Hematopoietic multipotent progenitor cell treated with erythropoietin and hydrocortisone succinate and interleukin-3 and kit ligand, for 15 days (in vitro differentiated cells): Measurements from ENCODE around the gene SQOR.
"Not testable (repeated sequence)": the region's sequence is repeated elsewhere in the genome, so short reads cannot be mapped to it uniquely, and the experiment has no call there.

ENCODE experiments used
- DNase-seq: peaks from one replicate; pipeline ENCODE4 v3.0.0-alpha.2; 2015; ENCODE audit warnings: low spot score

Gene SQOR

DNA sequence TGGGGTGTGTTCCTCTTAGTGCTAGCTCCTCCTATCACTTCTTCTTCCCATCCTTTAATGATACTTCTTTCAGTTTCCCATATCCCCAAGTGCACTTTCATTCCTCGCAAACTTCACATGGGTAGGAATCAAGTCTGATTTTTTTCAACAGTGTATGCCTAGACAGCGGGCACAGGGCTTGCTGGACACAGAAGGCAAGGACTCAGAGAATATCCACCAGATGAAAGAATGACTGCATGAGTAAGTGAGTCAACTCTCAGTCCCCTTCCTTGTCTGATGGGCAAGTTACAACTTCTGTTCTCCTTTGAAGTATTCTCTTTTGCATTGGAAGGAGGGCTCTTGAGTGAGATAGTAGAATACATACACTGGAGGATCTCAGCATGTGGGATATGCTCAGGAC is 3.1 kb upstream of the SQOR start:
- DNase-seq: no peak

DNA sequence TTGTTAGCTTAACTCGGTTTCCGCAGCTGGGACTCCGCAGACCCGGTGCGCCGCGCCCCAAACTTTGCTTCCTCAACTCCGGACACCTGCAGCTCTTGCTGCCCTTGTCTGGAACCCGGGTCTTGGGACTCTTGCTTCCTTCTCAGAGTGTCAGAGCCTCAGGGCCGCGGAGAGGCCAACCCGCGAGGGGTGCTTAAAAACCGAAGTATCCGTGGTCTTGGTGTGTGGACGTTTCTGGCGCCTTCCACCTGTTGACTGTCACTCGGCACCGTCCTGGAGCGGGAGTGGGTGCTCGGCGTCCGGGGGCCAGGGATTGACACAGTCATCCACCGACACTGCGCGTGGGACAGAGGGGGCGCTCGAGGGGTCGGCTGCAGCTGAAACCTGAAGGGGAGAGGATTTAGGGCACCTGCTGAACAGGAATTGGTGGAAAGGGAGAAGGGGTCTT is 386 bp downstream of the SQOR start:
- DNase-seq: peak; percentile 23

DNA sequence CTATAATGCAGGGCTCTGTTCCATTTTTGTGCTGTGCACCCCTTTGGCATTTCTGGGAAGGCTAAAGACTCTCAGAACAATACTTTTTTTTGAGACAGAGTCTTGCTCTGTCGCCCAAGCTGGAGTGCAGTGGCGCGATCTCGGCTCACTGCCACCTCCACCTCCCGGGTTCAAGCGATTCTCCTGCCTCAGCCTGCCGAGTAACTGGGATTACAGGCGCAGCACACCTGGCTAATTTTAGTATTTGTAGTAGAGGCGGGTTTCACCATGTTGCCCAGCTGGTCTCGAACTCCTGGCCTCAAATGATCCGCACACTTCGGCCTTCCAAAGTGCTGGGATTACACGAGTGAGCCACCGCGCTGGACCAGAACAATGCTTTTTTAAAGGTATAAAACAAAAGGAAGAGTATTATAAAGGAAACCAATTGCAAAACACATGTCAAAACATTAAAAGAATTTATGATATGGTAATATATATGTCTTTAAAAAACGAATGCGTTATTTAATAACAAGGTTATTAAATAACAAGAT is 999 bp downstream of the SQOR start:
- no peak for DNase-seq

DNA sequence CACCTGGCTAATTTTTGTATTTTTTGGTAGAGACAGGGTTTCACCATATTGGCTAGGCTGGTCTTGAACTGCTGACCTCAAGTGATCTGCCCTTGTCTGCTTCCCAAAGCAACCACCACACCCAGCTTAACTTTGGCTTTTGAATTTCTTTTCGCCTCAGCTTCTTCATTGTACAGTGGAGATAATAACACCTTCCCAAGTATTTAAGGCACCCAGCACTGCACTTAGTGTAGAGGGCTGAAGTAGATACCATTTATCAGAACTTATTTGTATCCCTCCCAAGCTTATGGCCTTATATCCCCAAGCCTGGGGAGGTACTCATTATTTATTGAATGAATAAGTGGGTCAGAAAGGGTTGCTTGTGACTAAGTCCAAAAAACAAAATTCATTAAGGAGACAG is 2.3 kb downstream of the SQOR start:
- peak; percentile 16 for DNase-seq

DNA sequence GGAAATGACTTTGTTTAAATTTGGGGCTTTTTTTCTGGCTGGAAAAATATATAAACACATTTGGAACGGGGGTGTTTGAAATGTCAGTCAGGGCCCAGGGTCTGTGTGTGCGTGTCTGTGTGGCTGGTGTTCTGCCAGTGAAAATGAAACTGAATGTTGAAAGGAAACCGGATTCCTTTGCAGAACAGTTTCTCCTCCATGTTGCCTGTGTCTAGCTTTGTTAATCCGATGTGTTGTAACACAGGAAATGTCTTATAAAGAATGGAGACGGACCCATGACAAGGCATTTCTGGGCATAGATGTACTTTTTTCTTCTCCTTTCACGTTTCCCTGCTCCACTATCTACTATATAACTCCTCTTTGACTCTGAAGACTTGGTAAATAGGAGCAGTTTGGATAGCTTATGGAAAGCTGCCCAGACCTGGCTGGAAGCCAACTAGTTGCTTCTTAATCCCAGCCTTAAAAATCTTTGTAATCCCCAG is 2.8 kb downstream of the SQOR start:
- DNase-seq: peak; percentile 40

DNA sequence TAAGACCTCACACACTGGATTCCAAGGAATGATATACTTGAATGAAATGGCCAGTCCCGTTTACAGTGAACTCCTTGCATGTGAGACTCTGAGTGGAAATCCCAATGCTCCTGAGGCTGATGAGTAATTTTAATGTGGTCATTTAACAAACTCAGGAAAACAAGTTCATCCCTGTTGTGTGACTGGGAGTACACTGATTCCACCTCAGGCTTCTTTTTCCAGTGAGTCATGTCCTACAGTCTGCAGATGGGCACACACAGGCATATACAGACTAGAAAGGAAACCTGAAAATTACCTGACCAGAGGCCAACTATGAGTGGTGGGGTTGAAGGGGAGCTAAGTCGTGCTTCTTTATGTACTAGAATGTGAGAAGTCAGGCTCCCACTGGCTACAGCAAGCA is 5.8 kb downstream of the SQOR start:
- no peak for DNase-seq

DNA sequence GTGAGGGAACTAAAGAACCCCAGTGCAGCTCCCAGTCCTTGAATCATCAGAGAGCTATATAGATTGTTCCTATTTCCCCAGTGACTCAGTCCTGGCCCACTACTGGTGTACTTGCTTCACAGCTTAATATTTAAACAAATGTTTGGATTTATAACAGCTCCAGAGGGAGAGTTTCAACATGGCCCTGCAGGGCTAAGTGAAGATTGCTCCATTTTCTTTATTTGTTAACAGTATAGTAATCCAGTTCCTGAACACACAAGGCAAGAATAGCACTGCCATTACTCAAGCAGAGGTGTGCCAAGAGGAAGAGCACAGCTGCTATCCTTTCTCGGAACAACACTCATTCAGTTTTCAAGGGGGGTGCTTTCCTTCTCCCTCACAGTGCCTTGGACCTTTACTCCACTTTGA is 6.5 kb downstream of the SQOR start:
- DNase-seq: no peak

DNA sequence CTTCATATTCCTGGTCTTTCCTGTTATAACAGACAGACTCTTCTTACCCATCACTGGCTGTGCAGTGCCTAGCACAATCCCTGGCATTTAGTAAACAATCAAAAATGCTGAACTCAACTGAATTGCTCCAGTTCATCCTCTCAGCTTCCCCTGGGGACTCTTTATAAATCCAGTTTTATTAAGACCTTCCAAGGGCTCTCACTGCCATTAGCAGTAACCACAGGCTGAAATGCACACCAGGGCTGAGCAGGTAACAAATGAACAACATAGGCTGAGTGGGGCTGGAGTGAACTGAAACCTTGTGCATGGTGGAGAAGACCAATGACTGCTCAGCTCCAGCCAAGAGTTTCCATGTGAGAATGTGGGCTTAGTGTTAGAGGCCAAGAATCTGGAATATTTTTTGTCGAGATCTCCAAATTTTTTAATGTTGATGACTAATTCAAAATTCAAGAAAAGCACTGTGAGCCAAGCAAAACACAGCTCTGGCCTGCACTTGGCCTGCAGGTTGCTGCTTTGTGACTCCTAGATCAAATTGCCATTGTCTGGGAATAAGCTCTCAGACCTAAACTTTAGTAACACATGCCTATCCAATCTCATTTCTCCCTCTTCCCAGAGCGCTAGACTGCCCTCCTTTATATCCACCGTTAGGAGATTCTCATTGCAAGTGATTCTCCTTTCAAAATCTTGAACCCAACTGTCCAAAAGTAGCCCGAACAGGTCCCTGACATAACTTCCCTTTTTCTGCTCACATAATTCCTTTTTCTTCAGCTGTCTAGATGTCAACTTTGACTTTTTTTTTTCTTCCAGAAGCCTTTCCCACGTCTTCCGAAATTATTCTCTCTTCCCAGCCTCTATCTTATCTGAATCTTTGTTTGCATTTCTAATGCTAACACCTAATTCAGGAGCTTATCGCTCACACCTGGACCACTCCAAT is 7.4 kb downstream of the SQOR start:
- no peak for DNase-seq

DNA sequence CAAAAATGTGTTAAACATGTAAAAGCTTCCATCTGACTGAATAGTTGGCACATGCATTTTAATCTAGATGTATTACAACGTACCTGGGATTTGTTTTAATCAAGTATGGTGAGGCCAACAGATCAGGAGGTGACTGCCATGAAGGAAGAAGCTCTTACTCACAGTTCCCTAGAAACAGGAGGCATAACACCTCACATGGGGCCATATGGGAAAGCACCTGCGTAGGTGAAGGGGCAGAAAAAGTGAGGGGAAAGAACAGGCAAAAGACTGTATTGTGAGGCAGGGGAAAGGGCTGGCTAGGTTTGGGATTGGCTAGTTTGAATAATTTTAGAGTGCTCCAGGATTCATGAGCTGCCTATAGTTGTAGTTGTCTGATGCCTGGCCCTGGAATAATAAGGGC is 9.6 kb downstream of the SQOR start:
- no peak for DNase-seq

DNA sequence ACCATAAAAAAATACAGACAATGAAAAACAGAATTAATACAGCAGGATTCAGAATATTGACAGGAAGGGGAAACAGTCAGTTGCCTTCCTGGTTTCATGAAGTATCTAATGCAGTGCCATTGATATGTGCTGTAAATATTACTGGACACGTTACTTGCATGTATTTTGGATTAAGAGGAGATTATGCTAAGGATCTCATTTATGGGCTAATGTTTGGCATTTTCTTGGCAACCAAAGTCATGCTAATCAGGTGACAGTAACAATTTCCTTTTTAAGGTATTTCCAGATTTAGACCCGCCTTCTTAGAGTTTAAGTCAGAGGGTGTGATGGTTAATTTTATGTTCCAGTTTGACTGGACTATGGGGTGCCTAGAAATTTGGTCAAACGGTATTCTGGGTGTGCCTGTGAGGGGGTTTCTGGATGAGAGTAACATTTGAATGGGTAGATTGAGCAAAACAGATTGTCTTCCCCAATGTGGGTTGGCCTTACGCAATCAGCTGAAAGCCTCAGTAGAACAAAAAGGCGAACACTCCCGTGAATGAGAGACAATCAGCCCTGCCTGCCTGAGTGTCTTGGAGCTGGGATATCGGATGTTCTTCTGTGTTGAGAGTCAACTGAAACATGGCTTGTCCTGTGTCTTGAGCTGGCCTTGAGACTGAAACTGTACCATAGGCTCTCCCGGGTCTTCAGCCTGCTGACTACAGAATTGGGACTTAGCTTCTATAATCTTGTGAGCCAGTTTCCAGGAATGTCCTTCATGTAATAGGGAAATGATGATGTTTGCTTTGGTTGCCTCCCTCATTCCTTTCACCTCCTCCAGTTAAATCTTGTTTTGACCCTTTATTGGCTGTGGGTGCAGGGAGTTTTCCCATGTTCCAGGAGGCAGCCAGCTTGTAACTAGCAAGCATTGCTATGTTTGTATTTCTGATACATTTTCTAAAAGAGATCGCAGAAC is 10.5 kb downstream of the SQOR start:
- DNase-seq: no peak

DNA sequence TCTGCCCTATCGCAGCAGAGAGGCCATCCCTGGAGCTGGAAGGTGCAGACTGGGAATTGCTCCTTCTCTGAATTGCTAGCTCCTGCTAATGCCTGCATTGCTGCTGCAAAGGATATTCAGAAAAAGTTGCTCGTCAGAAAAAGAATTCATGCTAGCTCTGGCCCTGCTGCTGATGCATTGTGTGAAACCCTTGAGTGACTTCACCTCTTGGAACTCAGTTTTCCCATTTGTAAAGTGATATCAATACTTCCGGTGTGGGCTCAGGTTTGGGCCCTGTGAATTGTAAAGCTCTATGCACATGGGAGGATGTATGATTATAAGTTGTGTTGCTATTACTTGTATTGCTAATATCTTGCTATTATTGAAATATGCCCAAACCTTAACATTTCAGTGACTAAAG is 11.4 kb downstream of the SQOR start:
- DNase-seq: no peak

DNA sequence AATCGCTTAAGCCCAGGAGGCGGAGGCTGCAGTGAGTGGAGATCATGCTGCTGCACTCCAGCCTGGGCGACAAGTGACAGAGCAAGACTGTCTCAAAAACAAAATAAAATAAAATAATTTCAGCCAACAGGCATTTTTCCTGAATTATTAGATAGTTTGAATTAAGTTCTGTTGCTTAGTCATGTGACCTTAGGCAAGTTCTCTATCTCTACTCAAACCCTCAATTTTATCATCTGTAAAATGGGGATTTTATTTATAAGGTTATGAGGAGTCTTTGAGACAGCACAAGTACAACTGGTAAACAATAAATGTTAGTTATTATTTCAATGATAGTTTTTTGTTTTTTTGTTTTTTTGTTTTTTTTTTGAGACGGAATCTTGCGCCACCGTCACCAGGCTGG is 13.0 kb downstream of the SQOR start:
- no peak for DNase-seq

DNA sequence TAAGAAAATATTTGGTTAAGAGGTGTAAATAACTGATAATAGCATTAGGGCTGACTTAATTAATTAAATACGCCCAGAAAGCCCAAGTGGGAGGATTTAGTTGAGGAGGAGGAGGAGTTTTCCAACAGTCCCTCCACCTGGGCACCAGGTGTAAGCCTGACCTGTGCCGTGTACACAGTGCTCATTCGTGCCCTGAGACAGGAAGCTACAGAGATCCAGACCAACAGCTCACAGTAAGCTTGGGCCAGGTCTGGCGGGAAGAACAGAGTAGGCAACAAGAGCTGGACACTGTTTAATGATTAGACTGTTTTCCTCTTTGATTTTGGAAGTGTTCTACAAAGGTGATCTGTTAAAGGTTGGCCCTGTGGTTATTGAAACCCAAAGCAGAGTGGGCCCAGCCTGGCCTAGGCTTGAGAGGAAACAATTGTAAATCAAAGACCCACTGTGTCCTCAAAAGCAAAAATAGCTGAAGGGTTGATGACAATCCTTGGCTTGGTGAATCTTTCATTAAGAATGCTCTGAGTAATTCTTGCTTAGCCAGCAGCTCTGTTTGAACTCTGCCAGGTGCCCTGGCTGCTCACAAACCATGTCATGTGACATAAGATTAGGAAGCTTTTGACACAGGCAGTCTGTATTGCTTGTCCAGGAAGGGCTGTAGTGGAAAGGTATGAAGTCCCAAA is 13.8 kb downstream of the SQOR start:
- DNase-seq: no peak

DNA sequence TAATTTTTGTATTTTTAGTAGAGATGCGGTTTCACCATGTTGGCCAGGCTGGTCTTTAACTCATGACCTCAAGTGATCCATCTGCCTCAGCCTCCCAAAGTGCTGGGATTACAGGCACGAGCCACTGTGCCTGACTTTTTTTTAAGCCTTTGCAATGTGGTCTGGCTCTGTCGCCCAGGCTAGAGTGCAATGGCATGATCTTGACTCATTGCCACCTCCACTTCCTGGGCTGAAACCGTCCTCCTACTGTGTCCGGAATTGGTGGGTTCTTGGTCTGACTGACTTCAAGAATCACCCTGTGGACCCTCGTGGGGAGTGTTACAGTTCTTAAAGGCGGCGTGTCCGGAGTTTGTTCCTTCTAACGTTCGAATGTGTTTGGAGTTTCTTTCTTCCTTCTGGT is 15.2 kb downstream of the SQOR start:
- DNase-seq: not testable (repeated sequence)

DNA sequence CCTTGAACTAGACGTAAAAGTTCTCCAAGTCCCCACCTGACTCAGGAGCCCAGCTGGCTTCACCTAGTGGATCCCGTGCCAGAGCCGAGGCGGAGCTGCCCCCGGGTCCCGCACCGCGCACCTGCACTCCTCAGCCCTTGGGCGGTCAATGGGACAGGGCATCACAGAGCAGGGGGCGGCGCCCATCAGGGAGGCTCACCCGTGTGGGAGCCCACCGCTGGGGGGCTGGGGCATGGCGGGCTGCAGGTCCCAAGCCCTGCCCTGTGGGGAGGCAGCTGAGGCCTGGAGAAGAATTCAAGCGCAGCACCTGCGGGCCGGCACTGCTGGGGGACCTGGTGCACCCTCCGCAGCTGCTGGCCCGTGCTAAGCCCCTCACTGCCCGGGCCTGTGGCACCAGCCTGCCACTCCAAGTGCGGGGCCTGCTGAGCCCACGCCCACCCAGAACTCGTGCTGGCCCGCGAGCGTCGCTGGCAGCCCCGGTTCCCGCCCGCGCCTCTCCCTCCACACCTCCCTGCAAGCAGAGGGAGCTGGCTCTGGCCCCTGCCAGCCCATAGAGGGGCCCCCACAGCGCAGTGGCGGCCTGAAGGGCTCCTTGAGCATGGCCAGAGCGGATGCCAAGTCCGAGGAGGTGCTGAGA is 16.2 kb downstream of the SQOR start:
- no peak for DNase-seq

DNA sequence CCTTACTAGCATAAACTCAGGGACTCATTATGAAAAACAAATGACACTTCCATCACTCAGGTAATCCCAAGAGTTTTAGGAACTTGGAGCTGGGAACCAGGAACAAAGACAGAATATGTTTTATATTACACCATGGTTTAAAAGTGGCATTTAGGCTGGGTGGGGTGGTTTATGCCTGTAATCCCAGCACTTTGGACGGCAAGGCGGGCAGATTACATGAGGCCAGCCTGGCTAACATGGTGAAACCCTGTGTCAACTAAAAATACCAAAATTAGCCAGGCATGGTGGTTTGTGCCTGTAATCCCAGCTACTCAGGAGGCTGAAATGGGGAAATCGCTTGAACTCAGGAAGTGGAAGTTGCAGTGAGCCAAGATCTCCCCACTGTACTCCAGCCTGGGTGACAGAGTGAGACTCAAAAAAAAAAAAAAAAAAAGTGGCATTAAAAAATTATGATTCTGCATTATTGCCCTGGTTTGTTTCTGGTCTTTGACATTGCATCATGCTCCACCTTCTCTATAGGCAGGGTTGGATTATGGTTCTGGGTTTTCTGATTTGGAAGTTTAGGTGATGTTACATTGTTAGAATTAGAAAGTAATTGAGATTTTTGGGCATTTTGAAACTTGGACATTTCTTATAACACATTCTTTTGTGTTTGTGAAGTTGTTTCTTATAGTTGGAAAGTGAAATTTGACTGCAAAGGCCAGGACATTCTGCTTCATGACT is 19.0 kb downstream of the SQOR start:
- no peak for DNase-seq

DNA sequence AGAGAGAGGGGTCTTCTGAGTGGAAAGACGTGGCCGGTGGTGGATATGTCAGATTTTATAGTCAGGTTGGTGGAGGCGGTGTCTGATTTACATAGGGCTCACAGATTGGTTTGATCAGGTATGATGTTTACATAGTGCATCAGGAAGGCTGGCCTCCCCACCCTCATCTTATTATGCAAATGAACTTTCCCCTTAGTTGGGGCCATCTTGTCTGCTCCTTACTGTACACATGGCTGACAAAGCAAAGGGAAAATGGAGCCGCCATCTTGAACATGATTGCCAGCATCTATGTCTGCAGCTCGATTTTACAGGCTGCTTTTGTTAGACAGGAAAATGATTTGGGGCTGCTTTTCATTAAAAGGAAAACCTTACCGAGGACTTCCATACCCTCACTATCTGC is 19.9 kb downstream of the SQOR start:
- no peak for DNase-seq

DNA sequence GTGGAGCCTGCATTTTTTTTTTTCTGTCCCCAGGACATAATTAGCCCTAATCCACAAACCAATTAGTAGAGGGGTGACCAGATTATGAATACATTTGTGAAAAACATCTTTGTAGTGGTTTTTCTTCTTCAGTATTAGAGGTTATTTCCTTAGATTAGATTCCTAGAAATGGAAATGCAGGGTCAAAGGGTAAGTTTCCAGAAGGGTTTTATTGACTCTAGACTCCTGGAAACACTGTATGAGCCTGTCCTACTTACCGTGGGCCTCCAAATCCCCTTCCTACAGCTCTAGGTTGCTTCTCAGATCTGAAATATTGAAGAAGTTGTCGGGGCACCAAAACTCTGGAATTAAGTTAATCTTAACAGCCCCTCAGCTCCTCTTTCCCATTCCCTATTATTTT is 22.4 kb downstream of the SQOR start:
- DNase-seq: no peak

DNA sequence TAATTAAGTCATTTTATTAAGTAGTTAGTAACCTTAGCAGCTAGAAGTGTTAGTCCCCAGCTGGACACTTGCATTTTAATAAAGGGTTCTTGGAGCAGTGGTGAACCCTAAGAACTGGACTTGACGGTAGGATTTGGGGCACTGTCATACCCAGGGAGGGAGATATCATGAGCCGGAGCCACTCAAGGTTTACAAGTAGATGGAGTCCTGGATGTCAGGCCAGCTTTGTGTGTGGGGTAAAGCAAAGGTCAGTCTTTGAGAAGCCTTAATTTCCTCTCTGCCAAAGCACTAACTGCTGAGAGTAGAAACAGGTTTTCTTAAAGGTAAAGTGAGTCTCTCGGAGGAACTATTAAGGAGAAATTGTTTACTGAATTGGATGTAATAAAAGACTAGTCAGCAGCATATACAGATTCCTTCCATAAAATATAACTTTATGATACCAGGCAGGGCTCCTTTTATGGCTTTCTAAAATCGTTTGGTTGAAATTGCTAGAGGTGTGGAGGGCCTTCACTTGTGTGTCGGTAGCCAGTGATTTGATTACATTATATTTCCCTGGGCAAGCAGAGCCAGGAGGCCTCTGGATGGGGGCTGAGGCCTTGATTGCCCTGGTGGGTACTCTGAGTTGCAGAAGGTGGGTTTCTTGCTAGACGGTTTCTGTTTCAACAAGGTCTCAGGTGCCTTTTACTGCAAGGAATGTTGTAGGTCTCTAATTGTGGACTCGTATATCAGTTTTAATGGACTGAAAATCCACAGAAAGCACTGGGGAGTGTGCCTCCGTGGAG is 23.1 kb downstream of the SQOR start:
- no peak for DNase-seq
